K562 (cell line): Measurements from ENCODE around the gene GPRC5B. TPM values are rescaled to one million over a fixed set of nuclear protein-coding genes. Genes with fewer than 3 reads are reported as not detected.

Source experiments
- ATAC-seq: fragments of 200-7000 bp; cut with Tn5 transposase; 3 replicates; pipeline ENCODE4 v1.9.1; 2020; ENCODE audit warnings: moderate library complexity
- BruUV-seq: library from RNA; stranded (reverse); fragments of 400-500 nt; replicated peaks from 2 replicates; lab custom pipeline; 2021; lab: Mats Ljungman, UMichigan
- CTCF ChIA-PET: fragments of 300-600 bp; formaldehyde crosslinking; extraction: SDS; loops from one replicate; lab custom pipeline; 2021; ENCODE audit warnings: low intra/inter-chr PET ratio; lab: Yijun Ruan, JAX
- POLR2A ChIA-PET: fragments of 300-600, 350-650 bp; sonication (Branson Sonifier 250); formaldehyde crosslinking; extraction: SDS; loops from one replicate; lab custom pipeline; 2021; ENCODE audit warnings: antibody characterized with exemption, inconsistent platforms; lab: Yijun Ruan, JAX
- DNase-seq, 4 experiments: peaks; one replicate each; pipeline versions ENCODE4 v3.0.0 to v3.0.0-alpha.2; 2011 to 2018; ENCODE audit warnings: low spot score in 3 of 4, mixed read lengths in 3 of 4; ENCODE audit errors: extremely low read depth in 1 of 4
- FAIRE-seq: peaks from 2 replicates; lab custom pipeline; 2011; peaks lifted over from hg19 to GRCh38; lab: Jason Lieb, UNC
- H2AFZ ChIP-seq: 2 replicates; pipeline ENCODE4 v1.6.0; 2011; ENCODE audit warnings: low read depth, low read length, control low read depth, inconsistent platforms
- H3K27ac ChIP-seq: fragments of 200-600 bp; 3 replicates; pipeline ENCODE4 v1.8.0; 2011; ENCODE audit warnings: low read depth, mild to moderate bottlenecking, control low read depth, inconsistent platforms, low read length, moderate library complexity, mixed read lengths; ENCODE audit errors: extremely low read depth
- H3K27me3 ChIP-seq, 2 experiments: fragments of 300-600 bp in 1 of 2; 2 replicates in 1 of 2; 3 replicates in 1 of 2; pipeline versions ENCODE4 v1.6.0 to v1.8.0; 2011; ENCODE audit warnings: inconsistent platforms in 2 of 2, low read length in 2 of 2, mild to moderate bottlenecking in 1 of 2, mixed read lengths in 1 of 2, moderate library complexity in 1 of 2; ENCODE audit not compliant: control insufficient read depth in 2 of 2, insufficient read depth in 2 of 2
- H3K36me3 ChIP-seq: fragments of 300-600 bp; 3 replicates; pipeline ENCODE4 v1.8.0; 2011; ENCODE audit warnings: mild to moderate bottlenecking, low read length, inconsistent platforms; ENCODE audit not compliant: control insufficient read depth, insufficient read depth
- H3K4me1 ChIP-seq, 2 experiments: fragments of 200-600 bp in 1 of 2; replicated peaks in 1 of 2; 2 replicates in 1 of 2; 3 replicates in 1 of 2; pipeline versions ENCODE4 v1.5.1 to v1.8.0; 2011; ENCODE audit warnings: inconsistent platforms in 2 of 2, low read length in 2 of 2, mild to moderate bottlenecking in 1 of 2, mixed read lengths in 1 of 2, moderate library complexity in 1 of 2; ENCODE audit not compliant: control insufficient read depth in 2 of 2, insufficient read depth in 2 of 2
- H3K4me2 ChIP-seq: 2 replicates; pipeline ENCODE4 v1.6.1; 2011; ENCODE audit warnings: low read length, control low read depth, inconsistent platforms, mixed read lengths; ENCODE audit not compliant: insufficient read depth
- H3K4me3 ChIP-seq: fragments of 200-600 bp; sonication (generic), shearing (Covaris generic); 2 replicates; pipeline ENCODE4 v1.5.1; 2016; ENCODE audit warnings: control low read depth, inconsistent platforms
- H3K79me2 ChIP-seq: fragments of 200-600 bp; 3 replicates; pipeline ENCODE4 v1.8.0; 2011; ENCODE audit warnings: low read length, inconsistent platforms; ENCODE audit not compliant: control insufficient read depth, insufficient read depth
- H3K9ac ChIP-seq, 2 experiments: 2 replicates each; pipeline versions ENCODE4 v1.6.0 to v1.6.1; 2011; ENCODE audit warnings: low read depth in 2 of 2, low read length in 2 of 2, control low read depth in 1 of 2, inconsistent platforms in 1 of 2, mild to moderate bottlenecking in 1 of 2, mixed read lengths in 1 of 2; ENCODE audit not compliant: insufficient read depth in 1 of 2
- H3K9me1 ChIP-seq: one replicate; pipeline ENCODE4 v1.6.0; 2011; ENCODE audit warnings: inconsistent platforms, mild to moderate bottlenecking, low read length, moderate library complexity; ENCODE audit not compliant: control insufficient read depth, insufficient read depth
- H3K9me3 ChIP-seq: replicated peaks from 2 replicates; pipeline ENCODE4 v1.5.1; 2011; ENCODE audit warnings: low read depth, low read length, inconsistent platforms; ENCODE audit not compliant: control insufficient read depth, insufficient read depth
- H4K20me1 ChIP-seq: replicated peaks from 2 replicates; pipeline ENCODE4 v1.6.1; 2011; ENCODE audit warnings: low read length, inconsistent platforms, mixed read lengths; ENCODE audit not compliant: control insufficient read depth, insufficient read depth
- CEBPZ ChIP-seq: fragments of 150-350 bp; IDR thresholded peaks from 2 replicates; pipeline ENCODE4 v1.6.1; 2014; ENCODE audit warnings: low read depth, mild to moderate bottlenecking, low read length, borderline replicate concordance
- CREBBP ChIP-seq: IDR thresholded peaks from one replicate; pipeline ENCODE4 v1.6.1; 2012; ENCODE audit warnings: low read depth, mild to moderate bottlenecking, control low read depth, inconsistent platforms, low read length
- DDX20 ChIP-seq: fragments of 450-650 bp; IDR thresholded peaks from 2 replicates; pipeline ENCODE4 v1.6.1; 2016; ENCODE audit warnings: missing genetic modification characterization, low read depth, mild to moderate bottlenecking, missing compliant biosample characterization, moderate library complexity
- FIP1L1 ChIP-seq: fragments of 200-400 bp; formaldehyde crosslinking; IDR thresholded peaks from 2 replicates; pipeline ENCODE4 v1.6.1; 2018; ENCODE audit warnings: mild to moderate bottlenecking, low read depth, low read length; ENCODE audit not compliant: poor library complexity, severe bottlenecking
- FOXA1 ChIP-seq: fragments of 450-650 bp; IDR thresholded peaks from 2 replicates; pipeline ENCODE4 v1.6.1; 2016; ENCODE audit warnings: mild to moderate bottlenecking, borderline replicate concordance
- KDM4B ChIP-seq, 2 experiments: fragments of 450-650 bp in 1 of 2; sonication (generic) in 1 of 2; IDR thresholded peaks; 2 replicates each; pipeline ENCODE4 v1.6.1; 2016 to 2017; ENCODE audit warnings: borderline replicate concordance in 2 of 2, antibody characterized with exemption in 1 of 2, low read depth in 1 of 2, mild to moderate bottlenecking in 1 of 2
- POLR2A ChIP-seq: fragments of 450-650 bp; conservative IDR thresholded peaks from 2 replicates; pipeline ENCODE4 v1.6.1; 2016
- SMAD4 ChIP-seq: fragments of 250-450 bp; sonication (Bioruptor Pico); conservative IDR thresholded peaks from 2 replicates; pipeline ENCODE4 v1.8.0; 2021; ENCODE audit warnings: inconsistent platforms, mild to moderate bottlenecking, moderate library complexity
- SP1 ChIP-seq: sonication (generic); formaldehyde crosslinking; IDR thresholded peaks from 2 replicates; pipeline ENCODE4 v1.8.1; 2022; ENCODE audit warnings: mild to moderate bottlenecking, missing genetic modification reagents
- SRSF9 ChIP-seq: fragments of 200-400 bp; formaldehyde crosslinking; IDR thresholded peaks from 2 replicates; pipeline ENCODE4 v1.6.1; 2017; ENCODE audit warnings: low read depth, low read length, borderline replicate concordance
- THRB ChIP-seq: fragments of 450-650 bp; formaldehyde crosslinking; conservative IDR thresholded peaks from 2 replicates; pipeline ENCODE4 v1.4.0; 2022; ENCODE audit warnings: mild to moderate bottlenecking, missing genetic modification characterization
- USF2 ChIP-seq: sonication (generic); formaldehyde crosslinking; IDR thresholded peaks from 2 replicates; pipeline ENCODE4 v1.5.0; 2020; ENCODE audit warnings: missing genetic modification reagents
- XRCC4 ChIP-seq: IDR thresholded peaks from one replicate; pipeline ENCODE4 v1.6.1; 2011; ENCODE audit not compliant: insufficient read depth, insufficient read length; ENCODE audit errors: extremely low read depth
- ZC3H11A ChIP-seq: IDR thresholded peaks from 2 replicates; pipeline ENCODE4 v1.6.1; 2012; ENCODE audit warnings: low read depth, low read length, improper control_type of control experiment
- ZNF23 ChIP-seq: fragments of 250-450 bp; sonication (Bioruptor Pico); IDR thresholded peaks from 2 replicates; pipeline ENCODE4 v1.4.0; 2020; ENCODE audit warnings: mild to moderate bottlenecking
- ZNF583 ChIP-seq: fragments of 250-450 bp; sonication (Bioruptor Pico); IDR thresholded peaks from 2 replicates; pipeline ENCODE4 v1.4.0; 2020
- WGBS: fragments of 100-300 bp; shearing (Covaris generic); methylation state at CpG from one replicate; pipeline ENCODE4 v1.1.6; 2016; ENCODE audit warnings: low coverage, mixed read lengths; ENCODE audit not compliant: insufficient coverage; ENCODE audit errors: missing lambda C conversion rate; 5-methylcytosine and 5-hydroxymethylcytosine counted together
- in situ Hi-C: fragments of 300-500 bp; cut with MboI; formaldehyde crosslinking; loops from 4 replicates; pipeline ENCODE4 v1.15.0; 2018; ENCODE audit warnings: inconsistent platforms, mixed read lengths
- intact Hi-C: fragments of 100-400 bp; cut with micrococcal nuclease; formaldehyde crosslinking; loops from 2 replicates; pipeline ENCODE4 v1.14.2; 2022
- polyA plus RNA-seq, 8 experiments: library from polyadenylated mRNA; depleted of rRNA in 4 of 8; stranded (reverse) in 5 of 8; unstranded in 3 of 8; fragments of >200 nt; fragmentation: Nextera tagmentation in 2 of 8; fragmentation: Illumina TruSeq in 1 of 8; extraction: Ambion mirVana in 2 of 8; extraction: Trizol in 1 of 8; gene quantifications; 2 replicates each; pipeline versions ENCODE4 v1.2.1 to v1.2.3, GENCODE V29; 2011 to 2014; ENCODE audit warnings: inconsistent platforms in 1 of 8, missing spikeins in 1 of 8
- total RNA-seq, 7 experiments: library from RNA; depleted of rRNA in 6 of 7; stranded (reverse); fragments of >200 nt in 6 of 7; fragmentation: Illumina TruSeq in 2 of 7; extraction: Trizol in 2 of 7; gene quantifications; 2 replicates each; pipeline versions ENCODE4 v1.2.1 to v1.2.3, GENCODE V29; 2011 to 2021; ENCODE audit warnings: low replicate concordance in 1 of 7

Gene GPRC5B
- total and polyA plus RNA-seq, 9 of the 15 experiments (the other 6 are each of a cell fraction or from before 2014, with no cell fraction given), result 0.65 to 5.5 (median 1.3) TPM

GRCh38 chr16:19844945-19845641 is 39.6 kb downstream of the GPRC5B start (continued):
- TF ChIP-seq ZC3H11A (no peak), XRCC4 (no peak)

GRCh38 chr16:19843371-19843770 is 41.3 kb downstream of the GPRC5B start:
- H3K79me2 ChIP-seq, result no peaks in the 10 kb centered on the region
- 9% methylated on average over 1 of the region's 1 CpG for WGBS
- H3K9me1 ChIP-seq, result no peaks in the 10 kb centered on the region
- H3K27ac ChIP-seq, result peak overlapping the region; percentile 31
- H3K36me3 ChIP-seq, result no peaks in the 10 kb centered on the region
- H3K9ac ChIP-seq, result no peak overlapping the region
- no peaks in the 10 kb centered on the region for H4K20me1 ChIP-seq
- intact Hi-C loops (no loop called here), in situ Hi-C loops (no loop called here)
- 0 out of 2 replicates have a peak overlapping the region, but pooled peaks have one; percentile 14 for H2AFZ ChIP-seq
- DNase-seq (peak in 1 of 4 experiments; percentile 24), FAIRE-seq (no peak), ATAC-seq (peak; percentile 54; the same call in 2 of the 3 replicates)
- POLR2A ChIA-PET, result interaction anchor here (0.6 to 0.9 kb wide), 3 partner anchors 28 to 162 kb away, joined by 3 read pairs; no protein-coding TSS in a partner anchor
- H3K4me3 ChIP-seq, result no peak overlapping the region
- BruUV-seq, result no TSS peak
- peaks cover 0 to 22% of the 10 kb centered on the region in 2 experiments; a peak in 2 of 5 replicates for H3K4me1 ChIP-seq
- H3K9me3 ChIP-seq, result no peaks in the 10 kb centered on the region
- no peaks in the 10 kb centered on the region for H3K27me3 ChIP-seq
- CTCF ChIA-PET, result no interaction called here
- peak overlapping the region; percentile 1; the same call in 1 of the 2 replicates for H3K4me2 ChIP-seq
- TF ChIP-seq CEBPZ (no peak), DDX20 (tag) (no peak), THRB (CRISPR knock-in tag) (no peak), USF2 (no peak), POLR2A (no peak), KDM4B (IDR thresholded peaks at IDR 0.05; ENCODE audit: borderline replicate concordance in 2 of 2, low read depth in 1 of 2) (no peak), SMAD4 (CRISPR knock-in tag) (no peak), FOXA1 (no peak), SP1 (CRISPR knock-in tag) (no peak), ZNF583 (no peak), SRSF9 (no peak), ZNF23 (no peak), CREBBP (no peak), FIP1L1 (no peak)
